ENCODE data around the gene NR6A1. TPM values are rescaled to one million over a fixed set of nuclear protein-coding genes. Genes with fewer than 3 reads are reported as not detected.

NR6A1 gene
- total RNA-seq, 1 donor: 0.36 TPM

GRCh38 chr9:124493794-124494479 lies 277.2 kb downstream of the NR6A1 start:
- H3K27me3 ChIP-seq (ENCODE audit: insufficient read depth, low read length): peaks cover 46% of the 10 kb centered on the region
- H3K79me2 ChIP-seq (ENCODE audit: insufficient read depth, low read length): no peaks in the 10 kb centered on the region
- no peaks in the 10 kb centered on the region for H3K4me1 ChIP-seq (ENCODE audit: insufficient read depth, low read length)
- no peaks in the 10 kb centered on the region for H4K20me1 ChIP-seq (ENCODE audit: insufficient read depth, low read length)
- no peak for TF ChIP-seq CTCF (IDR thresholded peaks at IDR 0.05; ENCODE audit: extremely low read depth, low read depth, low read length)
- H3K9me3 ChIP-seq (ENCODE audit: low read depth, low read length): no peaks in the 10 kb centered on the region
- DNase-seq (ENCODE audit: insufficient read length, low spot score, missing footprints): no peak
- H3K4me2 ChIP-seq (ENCODE audit: insufficient read depth, low read length): no peak overlapping the region
- no peaks in the 10 kb centered on the region for H3K36me3 ChIP-seq (ENCODE audit: insufficient read depth, low read length)
- H3K27ac ChIP-seq (ENCODE audit: low read depth, low read length): no peak overlapping the region
- H2AFZ ChIP-seq (ENCODE audit: low read length): no peak overlapping the region
- no peak overlapping the region for H3K4me3 ChIP-seq (ENCODE audit: insufficient read depth, low read length)

GRCh38 chr9:124493218-124493617 lies 277.9 kb downstream of the NR6A1 start:
- no peaks in the 10 kb centered on the region for H4K20me1 ChIP-seq (ENCODE audit: insufficient read depth, low read length)
- H2AFZ ChIP-seq (ENCODE audit: low read length): no peak overlapping the region
- H3K27ac ChIP-seq (ENCODE audit: low read depth, low read length): no peak overlapping the region
- TF ChIP-seq CTCF (IDR thresholded peaks at IDR 0.05; ENCODE audit: extremely low read depth, low read depth, low read length): no peak
- H3K4me1 ChIP-seq (ENCODE audit: insufficient read depth, low read length): no peaks in the 10 kb centered on the region
- no peak overlapping the region for H3K4me2 ChIP-seq (ENCODE audit: insufficient read depth, low read length)
- no peaks in the 10 kb centered on the region for H3K36me3 ChIP-seq (ENCODE audit: insufficient read depth, low read length)
- no peak overlapping the region for H3K4me3 ChIP-seq (ENCODE audit: insufficient read depth, low read length)
- H3K79me2 ChIP-seq (ENCODE audit: insufficient read depth, low read length): no peaks in the 10 kb centered on the region
- H3K9me3 ChIP-seq (ENCODE audit: low read depth, low read length): no peaks in the 10 kb centered on the region
- DNase-seq (ENCODE audit: insufficient read length, low spot score, missing footprints): no peak
- H3K27me3 ChIP-seq (ENCODE audit: insufficient read depth, low read length): peaks cover 52% of the 10 kb centered on the region

GRCh38 chr9:124492818-124493217 lies 278.3 kb downstream of the NR6A1 start:
- peaks cover 52% of the 10 kb centered on the region for H3K27me3 ChIP-seq (ENCODE audit: insufficient read depth, low read length)

More at GRCh38 chr9:124492818-124493217, 278.3 kb downstream of the NR6A1 start:
- no peak for TF ChIP-seq CTCF (IDR thresholded peaks at IDR 0.05; ENCODE audit: extremely low read depth, low read depth, low read length)
- Histone ChIP-seq H3K79me2 (ENCODE audit: insufficient read depth, low read length) (no peaks in the 10 kb centered on the region), H3K27ac (ENCODE audit: low read depth, low read length) (no peak overlapping the region), H3K4me2 (ENCODE audit: insufficient read depth, low read length) (no peak overlapping the region), H2AFZ (ENCODE audit: low read length) (no peak overlapping the region), H3K9me3 (ENCODE audit: low read depth, low read length) (no peaks in the 10 kb centered on the region), H3K4me1 (ENCODE audit: insufficient read depth, low read length) (no peaks in the 10 kb centered on the region), H3K4me3 (ENCODE audit: insufficient read depth, low read length) (no peak overlapping the region), H3K36me3 (ENCODE audit: insufficient read depth, low read length) (no peaks in the 10 kb centered on the region), H4K20me1 (ENCODE audit: insufficient read depth, low read length) (no peaks in the 10 kb centered on the region)
- DNase-seq (ENCODE audit: insufficient read length, low spot score, missing footprints): no peak

All from osteoblast (primary cell).